Right lobe of liver (tissue), 4 donors: ENCODE data around the gene ZNF597.

ENCODE experiments used
- CTCF ChIP-seq, 4 donors: fragments of 200-600 bp in 3 of 4; fragments of 450-650 bp in 1 of 4; IDR thresholded peaks; one replicate each; pipeline versions ENCODE4 v1.5.1 to v1.8.0; 2016 to 2022; ENCODE audit warnings: antibody characterized with exemption in 4 of 4, mild to moderate bottlenecking in 2 of 4
- POLR2A ChIP-seq: fragments of 450-650 bp; IDR thresholded peaks from one replicate; pipeline ENCODE4 v1.6.1; 2017; ENCODE audit warnings: antibody characterized with exemption, mild to moderate bottlenecking
- donor health status: DM: no; HTN: no; CAD: no.
- donor health status: DM: no; HTN: no; CAD: no.
- donor health status: DM: no; HTN: yes; CAD: no.

GRCh38 chr16:3472878-3473595, 29.7 kb upstream of the ZNF597 start:
- no peak for TF ChIP-seq POLR2A
- no peak for TF ChIP-seq CTCF (IDR thresholded peaks at IDR 0.05)
